Keratinocyte (primary cell): ENCODE data around the gene BTG1.

Experiments
- CTCF ChIP-seq, 3 experiments: IDR thresholded peaks in 1 of 3; conservative IDR thresholded peaks in 1 of 3; optimal IDR thresholded peaks in 1 of 3; 2 replicates in 2 of 3; 3 replicates in 1 of 3; pipeline versions ENCODE3 to v1.5.1; 2011; ENCODE audit warnings: low read length in 3 of 3, mild to moderate bottlenecking in 3 of 3, moderate library complexity in 2 of 3, control low read depth in 1 of 3, inconsistent platforms in 1 of 3; ENCODE audit not compliant: insufficient read depth in 2 of 3; ENCODE audit errors: extremely low read depth in 1 of 3
- EZH2 ChIP-seq: IDR thresholded peaks from one replicate; pipeline ENCODE4 v1.6.1; 2012; ENCODE audit warnings: inconsistent platforms, mild to moderate bottlenecking, low read length, moderate library complexity

GRCh38 chr12:92145731-92146496 is at the start of gene BTG1:
- TF ChIP-seq CTCF (optimal IDR thresholded peaks at IDR 0.05 in 1 of 3, IDR thresholded peaks at IDR 0.05 in 1 of 3, conservative IDR thresholded peaks at IDR 0.05 in 1 of 3; ENCODE audit: extremely low read depth in 1 of 3, insufficient read depth in 2 of 3, low read length in 3 of 3): no peak
- no peak for TF ChIP-seq EZH2
